NCI-H187 treated with DMSO at 0.1 percent for 48 hours (cell line): ENCODE results near the gene ROS1.
"Not testable (repeated sequence)": the region's sequence is repeated elsewhere in the genome, so short reads cannot be mapped to it uniquely, and the experiment has no call there.

Experiments used
- DNase-seq: peaks from one replicate; lab custom pipeline; 2025; lab: John Stamatoyannopoulos, UW

ROS1 gene

DNA sequence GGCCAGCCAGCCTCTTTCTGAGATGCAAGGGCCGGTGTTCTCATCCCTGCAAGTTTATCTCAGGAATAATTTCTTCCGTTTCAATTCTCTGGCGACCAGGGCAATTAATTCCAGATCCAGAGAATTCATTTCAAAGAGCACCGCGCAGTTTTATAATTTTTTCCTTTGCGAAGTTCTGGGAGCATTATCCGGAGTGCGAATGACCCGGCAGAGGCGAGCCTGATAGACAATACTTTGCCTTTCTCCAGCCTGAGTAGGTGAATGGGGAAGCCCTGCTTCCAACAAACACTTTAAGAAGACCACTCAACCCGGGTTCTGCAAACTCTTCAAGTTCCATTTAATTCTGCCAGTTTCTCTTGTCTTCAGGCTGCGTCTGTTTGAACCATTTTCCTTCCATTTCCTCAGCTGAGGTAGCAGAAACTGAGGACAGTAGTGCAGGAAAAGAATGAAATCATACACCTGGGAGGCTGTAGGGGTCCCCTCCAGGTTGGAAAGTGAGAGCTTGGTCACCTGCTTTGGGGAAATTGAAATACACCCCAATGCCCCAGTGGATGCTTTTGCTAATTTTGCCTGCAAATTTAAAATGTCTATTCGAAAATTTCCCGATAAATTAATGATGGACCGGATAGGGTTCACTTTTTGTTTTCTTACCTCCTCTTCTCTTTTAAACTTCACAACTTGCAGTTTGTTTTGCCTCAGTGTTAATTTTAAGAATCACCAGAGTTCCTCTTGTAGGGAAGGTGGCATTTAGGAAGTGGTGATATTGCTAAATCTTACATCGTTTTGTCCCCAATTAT lies 159.3 kb downstream of the ROS1 start:
- DNase-seq: no peak

DNA sequence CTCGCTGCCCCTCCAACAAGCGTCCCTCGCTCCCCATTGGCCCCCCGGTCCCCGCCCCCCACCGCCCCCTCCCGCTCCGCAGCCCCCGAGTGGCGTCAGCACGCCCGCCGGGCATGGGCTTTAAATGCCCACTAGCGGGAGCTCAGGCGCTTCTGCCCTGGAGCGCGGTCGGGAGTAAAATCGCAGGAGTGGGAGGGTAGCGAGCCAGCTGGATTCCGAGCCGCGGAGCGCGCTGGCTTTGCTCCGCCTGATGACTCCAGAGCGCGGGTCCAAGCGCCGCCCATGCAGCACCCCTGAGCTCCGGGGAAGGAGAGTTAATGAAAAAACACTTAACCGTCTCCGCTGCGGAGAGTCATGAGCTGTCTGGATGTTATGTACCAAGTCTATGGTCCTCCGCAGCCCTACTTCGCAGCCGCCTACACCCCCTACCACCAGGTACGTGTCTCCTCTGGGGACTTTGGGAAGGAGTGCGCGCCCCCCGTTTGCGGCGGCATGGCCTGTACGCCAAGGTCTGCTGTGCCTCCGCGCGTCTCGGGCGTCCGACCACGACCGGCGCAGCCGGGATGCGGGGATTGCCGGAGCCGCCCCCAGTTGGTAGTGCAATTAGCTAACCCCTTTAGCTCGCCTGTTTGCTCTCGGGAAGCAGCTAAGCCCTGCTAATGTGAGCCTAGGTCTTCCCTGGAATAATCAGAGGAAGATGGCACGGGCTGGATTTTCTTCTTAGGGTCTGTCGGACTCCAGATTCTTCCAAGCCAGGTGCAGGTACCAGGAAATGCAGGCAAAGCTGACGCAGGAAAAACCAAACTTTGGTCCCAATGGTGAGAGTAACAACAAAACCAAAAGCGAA lies 160.1 kb downstream of the ROS1 start, which contains the start of gene VGLL2:
Gene VGLL2, plus strand, starts transcription at position 149 of the 847 bp plus-strand sequence. Its CDS starts 206 bp downstream, at position 355.
- DNase-seq: no peak

DNA sequence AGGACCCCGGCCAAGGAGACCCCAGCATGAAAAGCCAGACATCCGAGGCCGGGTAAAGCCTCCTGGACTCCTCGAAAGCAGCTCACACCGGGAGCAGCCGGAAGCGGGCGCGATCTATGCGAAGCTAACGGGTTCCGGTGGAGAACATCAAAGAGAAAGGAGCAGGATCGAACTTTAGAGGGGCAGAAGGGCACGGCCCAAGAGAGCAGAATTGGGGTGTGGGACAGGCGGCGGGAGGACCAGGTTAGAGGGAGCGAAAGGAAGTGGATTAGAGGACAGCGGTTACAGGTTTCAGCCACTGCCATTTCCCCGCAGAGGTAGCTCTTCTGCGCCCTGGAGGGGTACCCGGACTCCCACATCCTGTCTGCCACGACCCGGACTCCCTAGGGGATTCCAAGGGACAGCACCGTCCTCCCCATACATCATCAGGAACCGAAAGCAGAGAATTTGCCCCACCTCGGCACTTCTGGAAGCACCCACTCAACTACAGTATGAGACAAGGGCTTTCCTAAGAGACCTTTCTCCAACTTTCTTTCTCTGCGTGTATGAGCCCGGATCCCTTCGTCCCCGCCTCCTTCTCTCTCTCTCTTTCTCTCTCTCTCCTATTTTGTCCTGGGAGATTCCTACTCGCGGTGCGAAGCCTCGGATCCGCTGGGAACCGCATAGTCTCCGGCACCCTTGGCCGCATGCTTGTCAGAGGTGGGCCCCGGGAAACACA lies 160.9 kb downstream of the ROS1 start:
- DNase-seq: no peak

GRCh38 chr6:117264369-117264691 lies 161.4 kb downstream of the ROS1 start:
- DNase-seq: no peak

- DNase-seq: no peak
These were observed 162.3 kb downstream of the ROS1 start for GRCh38 chr6:117263353-117263927.

DNA sequence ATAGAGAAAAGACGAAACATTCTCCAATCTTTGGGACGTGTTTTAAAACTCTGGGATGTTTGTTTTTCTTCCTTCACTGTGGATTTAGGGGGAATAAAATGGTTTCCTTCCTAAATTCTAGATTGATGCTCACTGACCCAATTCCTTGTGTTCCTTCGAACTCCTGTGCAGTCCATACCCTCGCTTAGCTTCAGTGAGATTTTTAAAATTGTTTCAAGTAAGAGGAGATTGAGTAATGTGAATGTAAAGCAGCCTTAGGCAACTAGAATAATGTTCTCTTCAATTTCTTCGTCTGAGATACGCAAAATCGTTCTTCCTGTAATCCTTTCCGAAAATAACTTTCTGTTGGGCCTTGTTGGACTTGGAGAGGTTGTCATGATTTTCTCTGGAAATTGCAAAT lies 162.9 kb downstream of the ROS1 start:
- DNase-seq: no peak

DNA sequence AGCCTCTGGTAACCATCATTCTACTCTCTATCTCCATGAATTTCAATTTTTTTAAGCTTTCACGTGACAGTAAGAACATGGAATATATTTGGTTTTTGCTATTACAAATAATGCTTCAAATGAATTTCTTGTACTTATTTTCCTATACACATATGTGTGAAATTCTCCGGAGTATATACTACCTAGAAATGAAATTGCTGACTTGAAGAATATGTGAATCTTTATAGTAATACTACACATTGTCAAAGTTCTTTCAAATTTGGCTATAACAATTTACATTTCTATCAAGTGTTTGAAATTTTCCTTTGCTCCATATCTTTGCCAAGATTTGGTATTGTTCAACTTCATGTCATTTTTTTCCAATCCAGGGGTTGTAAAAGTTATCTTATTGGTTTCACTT lies 172.0 kb downstream of the ROS1 start:
- DNase-seq: no peak

- DNase-seq: not testable (repeated sequence)
These were observed 180.8 kb downstream of the ROS1 start for GRCh38 chr6:117244979-117245378.

- DNase-seq: not testable (repeated sequence)
These were observed 181.2 kb downstream of the ROS1 start for GRCh38 chr6:117244571-117244970.
